ENCODE results near the gene ANAPC1. TPM values are rescaled to one million over a fixed set of nuclear protein-coding genes. Genes with fewer than 3 reads are reported as not detected.
"Not testable (repeated sequence)": the region's sequence is repeated elsewhere in the genome, so short reads cannot be mapped to it uniquely, and the experiment has no call there.

ANAPC1 gene
- polyA plus RNA-seq, 1 donor, result 22.8 TPM

DNA sequence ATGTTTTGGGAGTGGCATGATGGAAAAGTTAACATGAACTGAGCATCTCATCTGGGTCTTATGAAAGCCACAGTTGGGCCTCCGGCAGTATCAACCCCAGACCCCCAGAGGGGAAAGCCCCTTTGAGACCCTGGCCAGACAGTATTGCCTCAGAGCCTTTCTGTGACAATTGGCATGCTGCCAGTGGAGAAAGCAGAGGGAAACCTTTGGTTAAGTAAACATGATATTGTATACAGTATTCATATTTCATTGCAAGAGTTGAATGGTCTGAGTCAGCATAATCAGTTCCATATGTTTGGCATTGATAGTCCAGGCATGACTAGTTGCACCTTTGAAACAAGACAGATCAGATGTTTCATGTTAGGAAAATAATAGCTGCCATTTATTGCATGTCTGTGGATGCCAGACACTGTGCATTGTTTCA lies 34.4 kb upstream of the ANAPC1 start:
- WGBS (ENCODE audit: insufficient coverage, low lambda C conversion rate), result no CpG with 5 or more reads among the region's 1 CpG
- H3K36me3 ChIP-seq (ENCODE audit: control insufficient read depth, insufficient read depth, low read length), result peaks cover 5% of the 10 kb centered on the region
- no peak for DNase-seq

DNA sequence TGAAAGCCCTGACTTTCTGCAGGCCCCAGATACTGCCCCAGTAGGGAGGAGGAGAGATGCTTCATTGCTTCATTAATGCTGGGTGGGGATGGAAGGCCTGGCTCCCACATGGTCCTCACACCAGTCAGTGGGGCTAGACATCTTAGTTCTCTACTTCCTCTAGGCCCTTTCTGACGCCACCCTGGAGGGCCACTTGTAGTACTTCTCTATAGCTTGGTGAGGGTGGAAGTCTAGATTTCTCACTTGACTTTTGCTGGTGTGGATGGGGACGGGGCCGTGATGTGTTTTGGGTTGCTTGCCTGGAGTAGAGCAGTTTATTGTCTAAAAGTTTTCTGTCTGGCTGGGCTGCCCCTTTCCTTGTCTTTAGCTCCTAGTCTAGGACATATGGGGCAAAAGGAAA lies 33.1 kb upstream of the ANAPC1 start:
- no peaks in the 10 kb centered on the region for H3K27me3 ChIP-seq (ENCODE audit: control insufficient read depth, insufficient read depth, low read length)
- H3K4me3 ChIP-seq (ENCODE audit: low read length), result no peak overlapping the region
- no peak for DNase-seq
- H3K36me3 ChIP-seq (ENCODE audit: control insufficient read depth, insufficient read depth, low read length), result peaks cover 5% of the 10 kb centered on the region
- no peaks in the 10 kb centered on the region for H3K9me3 ChIP-seq (ENCODE audit: control insufficient read depth, low read depth, low read length)
- no CpG with 5 or more reads among the region's 3 CpGs for WGBS (ENCODE audit: insufficient coverage, low lambda C conversion rate)
- peaks cover 21% of the 10 kb centered on the region for H3K4me1 ChIP-seq (ENCODE audit: control insufficient read depth, insufficient read depth, low read length)
- H3K27ac ChIP-seq (ENCODE audit: low read length), result no peak overlapping the region

More for the DNA sequence above, 34.4 kb upstream of the ANAPC1 start:
- H3K9me3 ChIP-seq (ENCODE audit: control insufficient read depth, low read depth, low read length), result no peaks in the 10 kb centered on the region
- no peak overlapping the region for H3K4me3 ChIP-seq (ENCODE audit: low read length)
- no peaks in the 10 kb centered on the region for H3K27me3 ChIP-seq (ENCODE audit: control insufficient read depth, insufficient read depth, low read length)
- no peak overlapping the region for H3K27ac ChIP-seq (ENCODE audit: low read length)
- peaks cover 21% of the 10 kb centered on the region for H3K4me1 ChIP-seq (ENCODE audit: control insufficient read depth, insufficient read depth, low read length)

DNA sequence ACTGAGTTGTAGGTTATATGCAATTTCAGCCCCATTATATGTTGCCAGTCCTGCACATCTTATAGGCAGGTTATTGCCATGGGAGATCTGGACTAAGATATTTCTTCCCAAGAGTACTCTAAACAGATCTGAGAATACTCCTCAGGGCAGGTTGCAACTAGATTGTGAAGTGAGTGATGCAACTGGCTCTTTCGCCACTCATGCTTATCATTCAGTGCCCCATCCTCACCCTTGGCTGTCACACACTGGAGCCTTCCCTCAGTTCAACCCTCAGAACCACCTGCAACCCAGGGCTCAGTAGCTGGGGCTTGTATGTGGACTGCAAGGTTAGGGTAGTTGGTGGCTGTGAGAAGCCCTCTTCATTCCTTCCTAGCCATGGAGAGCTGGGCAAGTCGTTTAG lies 28.6 kb upstream of the ANAPC1 start:
- no peaks in the 10 kb centered on the region for H3K27me3 ChIP-seq (ENCODE audit: control insufficient read depth, insufficient read depth, low read length)
- H3K4me3 ChIP-seq (ENCODE audit: low read length), result no peak overlapping the region
- no peak overlapping the region for H3K27ac ChIP-seq (ENCODE audit: low read length)
- H3K36me3 ChIP-seq (ENCODE audit: control insufficient read depth, insufficient read depth, low read length), result peaks cover 5% of the 10 kb centered on the region
- DNase-seq, result peak; percentile 39 to 45
- WGBS (ENCODE audit: insufficient coverage, low lambda C conversion rate), result no CpG with 5 or more reads among the region's 2 CpGs
- H3K9me3 ChIP-seq (ENCODE audit: control insufficient read depth, low read depth, low read length), result no peaks in the 10 kb centered on the region
- H3K4me1 ChIP-seq (ENCODE audit: control insufficient read depth, insufficient read depth, low read length), result peaks cover 9% of the 10 kb centered on the region

DNA sequence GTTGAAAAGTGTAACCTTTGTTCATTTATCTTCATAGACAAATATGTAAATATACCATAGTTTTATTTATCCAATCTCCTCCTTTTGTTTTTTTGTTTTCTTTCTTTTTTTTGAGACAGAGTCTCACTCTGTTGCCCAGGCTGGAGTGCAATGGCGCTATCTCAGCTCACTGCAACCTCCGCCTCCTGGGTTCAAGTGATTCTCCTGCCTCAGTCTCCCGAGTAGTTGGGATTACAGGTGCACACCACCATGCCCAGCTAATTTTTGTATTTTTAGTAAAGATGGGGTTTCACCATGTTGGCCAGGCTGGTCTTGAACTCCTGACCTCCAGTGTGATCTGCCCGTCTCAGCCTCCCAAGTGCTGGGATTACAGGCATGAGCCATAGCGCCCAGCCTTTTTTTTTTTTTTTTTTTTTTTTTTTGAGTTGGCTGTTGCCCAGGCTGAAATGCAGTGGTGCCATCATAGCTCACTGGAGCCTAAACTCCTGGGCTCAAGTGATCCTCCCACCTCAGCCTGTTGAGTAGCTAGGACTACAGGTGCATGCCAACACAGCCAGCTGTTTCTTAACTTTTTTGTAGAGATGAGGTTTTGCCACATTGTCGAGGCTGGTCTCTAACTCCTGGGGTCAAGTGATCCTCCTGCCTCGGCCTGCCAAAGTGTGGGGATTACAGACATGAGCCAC lies 27.4 kb upstream of the ANAPC1 start:
- not testable (repeated sequence) for DNase-seq; H3K9me3 ChIP-seq (ENCODE audit: control insufficient read depth, low read depth, low read length); H3K4me3 ChIP-seq (ENCODE audit: low read length); H3K27me3 ChIP-seq (ENCODE audit: control insufficient read depth, insufficient read depth, low read length); H3K27ac ChIP-seq (ENCODE audit: low read length); H3K36me3 ChIP-seq (ENCODE audit: control insufficient read depth, insufficient read depth, low read length)
- peaks cover 12% of the 10 kb centered on the region for H3K4me1 ChIP-seq (ENCODE audit: control insufficient read depth, insufficient read depth, low read length)
- no CpG with 5 or more reads among the region's 7 CpGs for WGBS (ENCODE audit: insufficient coverage, low lambda C conversion rate)

DNA sequence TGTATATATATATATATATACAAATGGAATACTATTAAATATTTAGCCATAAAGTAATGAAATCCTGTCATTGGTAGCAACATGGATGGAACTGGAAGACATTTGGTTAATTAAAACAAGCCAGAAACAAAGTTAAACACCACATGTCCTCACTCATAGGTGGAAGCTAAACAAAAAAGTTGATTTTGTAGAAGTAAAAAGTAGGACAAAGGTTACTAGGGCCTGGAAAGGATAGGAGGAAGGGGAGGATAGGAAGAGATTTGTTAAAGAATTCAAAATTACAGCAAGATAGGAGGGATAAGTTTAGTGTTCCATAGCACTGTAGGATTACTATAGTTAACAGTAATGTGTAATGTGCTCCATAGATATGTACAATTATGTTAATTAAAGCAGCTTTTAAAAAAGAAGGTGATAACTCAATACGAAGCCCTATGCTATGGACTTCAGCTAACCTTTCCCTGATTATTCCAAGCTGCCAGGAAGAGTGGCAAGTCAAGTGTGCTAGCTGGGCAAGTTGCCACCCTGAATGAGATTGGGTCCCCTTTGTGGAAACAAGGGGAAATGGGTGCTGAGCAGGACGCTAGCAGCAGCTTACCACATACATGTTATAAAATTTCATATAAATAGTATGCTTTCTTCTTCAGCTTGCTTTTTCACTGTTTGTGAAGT lies 26.8 kb upstream of the ANAPC1 start:
- Histone ChIP-seq H3K27me3 (ENCODE audit: control insufficient read depth, insufficient read depth, low read length) (no peaks in the 10 kb centered on the region), H3K27ac (ENCODE audit: low read length) (no peak overlapping the region), H3K36me3 (ENCODE audit: control insufficient read depth, insufficient read depth, low read length) (no peaks in the 10 kb centered on the region), H3K4me3 (ENCODE audit: low read length) (no peak overlapping the region), H3K9me3 (ENCODE audit: control insufficient read depth, low read depth, low read length) (no peaks in the 10 kb centered on the region), H3K4me1 (ENCODE audit: control insufficient read depth, insufficient read depth, low read length) (peaks cover 12% of the 10 kb centered on the region)
- no peak for DNase-seq
- WGBS (ENCODE audit: insufficient coverage, low lambda C conversion rate), result 100% methylated on average over 1 of the region's 2 CpGs

DNA sequence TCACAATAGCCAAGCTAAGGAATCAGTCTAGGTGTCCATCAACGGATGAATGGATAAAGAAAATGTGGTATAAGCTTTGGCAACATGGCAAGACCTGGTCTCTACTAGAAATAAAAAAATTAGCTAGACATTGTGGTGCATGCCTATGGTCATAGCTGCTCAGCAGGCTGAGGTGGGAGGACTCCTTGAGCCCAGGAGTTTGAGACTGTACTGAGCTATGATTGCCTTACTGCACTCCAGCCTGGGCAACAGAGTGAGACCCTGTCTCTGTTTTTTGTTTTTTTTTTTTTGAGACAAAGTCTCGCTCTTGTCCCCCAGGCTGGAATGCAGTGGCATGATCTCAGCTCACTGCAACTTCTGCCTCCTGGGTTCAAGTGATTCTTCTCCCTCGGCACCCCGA lies 26.0 kb upstream of the ANAPC1 start:
- not testable (repeated sequence) for H3K9me3 ChIP-seq (ENCODE audit: control insufficient read depth, low read depth, low read length); H3K27ac ChIP-seq (ENCODE audit: low read length); H3K27me3 ChIP-seq (ENCODE audit: control insufficient read depth, insufficient read depth, low read length); DNase-seq; H3K4me3 ChIP-seq (ENCODE audit: low read length); H3K36me3 ChIP-seq (ENCODE audit: control insufficient read depth, insufficient read depth, low read length)
- H3K4me1 ChIP-seq (ENCODE audit: control insufficient read depth, insufficient read depth, low read length), result peaks cover 12% of the 10 kb centered on the region
- no CpG with 5 or more reads among the region's 4 CpGs for whole genome bisulfite sequencing (ENCODE audit: insufficient coverage, low lambda C conversion rate)

DNA sequence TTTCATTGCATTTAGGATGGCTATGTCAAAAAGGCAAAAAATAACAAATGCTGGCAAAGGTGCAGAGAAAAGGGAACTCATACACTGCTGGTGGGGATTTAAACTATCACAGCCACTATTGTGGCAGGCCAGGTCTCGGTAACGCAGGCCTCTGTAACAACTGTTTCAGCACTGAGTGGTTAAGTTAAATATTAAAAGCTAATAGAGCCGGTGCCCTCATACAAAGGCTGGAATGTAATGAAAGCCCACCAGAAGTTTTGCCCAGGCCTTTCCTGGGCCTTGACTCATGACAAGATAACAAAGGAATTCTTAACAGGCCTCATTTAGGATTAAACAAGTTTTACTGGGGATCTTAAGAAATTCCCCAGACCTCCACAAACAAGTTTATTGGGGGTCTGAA lies 25.1 kb upstream of the ANAPC1 start:
- Histone ChIP-seq H3K4me3 (ENCODE audit: low read length) (no peak overlapping the region), H3K27ac (ENCODE audit: low read length) (no peak overlapping the region)

DNA sequence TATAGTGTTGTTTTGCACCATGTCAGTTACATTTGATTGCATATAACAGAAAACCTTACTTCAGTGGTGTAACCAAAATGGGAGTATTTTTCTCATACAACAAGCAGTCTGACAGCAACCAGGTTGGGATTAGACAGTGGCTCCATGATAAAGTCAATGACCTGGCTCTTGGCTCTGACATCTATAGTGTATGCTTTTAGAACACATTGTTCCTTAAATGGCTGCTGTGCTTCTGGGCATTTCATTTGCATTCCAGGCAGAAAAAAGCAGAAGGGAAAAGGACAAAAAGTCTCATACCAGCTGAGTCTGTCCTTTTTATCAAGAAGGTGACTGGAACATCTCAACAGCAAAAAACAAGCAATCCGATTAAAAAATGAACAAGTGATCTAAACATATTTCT lies 24.6 kb upstream of the ANAPC1 start:
- no peaks in the 10 kb centered on the region for H3K27me3 ChIP-seq (ENCODE audit: control insufficient read depth, insufficient read depth, low read length)
- no peaks in the 10 kb centered on the region for H3K36me3 ChIP-seq (ENCODE audit: control insufficient read depth, insufficient read depth, low read length)
- H3K4me1 ChIP-seq (ENCODE audit: control insufficient read depth, insufficient read depth, low read length), result peaks cover 12% of the 10 kb centered on the region
- no peak overlapping the region for H3K4me3 ChIP-seq (ENCODE audit: low read length)
- 60% methylated on average over 1 of the region's 1 CpG for WGBS (ENCODE audit: insufficient coverage, low lambda C conversion rate)
- no peaks in the 10 kb centered on the region for H3K9me3 ChIP-seq (ENCODE audit: control insufficient read depth, low read depth, low read length)
- no peak overlapping the region for H3K27ac ChIP-seq (ENCODE audit: low read length)
- DNase-seq, result no peak

More for the DNA sequence above, 25.1 kb upstream of the ANAPC1 start:
- Histone ChIP-seq H3K27me3 (ENCODE audit: control insufficient read depth, insufficient read depth, low read length) (no peaks in the 10 kb centered on the region), H3K4me1 (ENCODE audit: control insufficient read depth, insufficient read depth, low read length) (peaks cover 12% of the 10 kb centered on the region), H3K9me3 (ENCODE audit: control insufficient read depth, low read depth, low read length) (no peaks in the 10 kb centered on the region), H3K36me3 (ENCODE audit: control insufficient read depth, insufficient read depth, low read length) (no peaks in the 10 kb centered on the region)
- WGBS (ENCODE audit: insufficient coverage, low lambda C conversion rate), result no CpG with 5 or more reads among the region's 3 CpGs
- DNase-seq, result no peak

DNA sequence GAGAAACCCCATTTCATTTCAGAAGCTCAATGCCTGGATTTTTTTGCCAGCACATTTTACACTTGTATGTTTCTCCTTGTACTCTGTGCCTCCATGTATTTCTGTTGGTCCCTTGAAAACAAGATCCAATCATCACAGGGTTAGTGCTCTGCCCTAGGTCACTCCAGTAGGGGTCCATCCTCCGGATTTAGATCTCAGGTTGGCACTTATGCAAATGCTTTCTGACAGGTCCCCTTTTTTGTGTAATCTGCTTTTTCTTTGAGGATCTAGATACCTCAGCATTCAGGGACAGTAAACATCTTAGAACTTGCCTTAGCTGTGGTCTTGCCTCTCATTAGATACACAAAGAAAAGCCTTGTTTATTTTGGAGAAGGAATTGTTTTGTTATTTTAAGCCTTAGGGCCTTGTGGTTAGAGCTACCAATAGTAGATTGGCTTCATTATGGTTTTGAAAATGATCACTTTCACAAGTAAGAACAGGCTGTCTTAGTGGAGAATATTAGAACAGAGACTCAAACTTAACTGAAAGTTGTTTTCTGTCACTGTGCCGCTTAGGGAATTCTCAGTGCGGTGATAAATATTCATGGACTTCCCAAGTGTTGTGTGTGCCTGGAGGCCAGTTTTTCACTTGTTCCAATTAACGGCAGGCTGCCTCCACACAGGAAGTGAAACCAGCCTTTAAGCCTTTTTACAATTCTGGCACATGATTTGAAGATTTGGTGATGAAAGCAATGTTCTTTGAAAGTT lies 22.2 kb upstream of the ANAPC1 start:
- peaks cover 12% of the 10 kb centered on the region for H3K4me1 ChIP-seq (ENCODE audit: control insufficient read depth, insufficient read depth, low read length)
- H3K36me3 ChIP-seq (ENCODE audit: control insufficient read depth, insufficient read depth, low read length), result no peaks in the 10 kb centered on the region
- peak in 1 of 2 donors; percentile 58 for DNase-seq
- no peak overlapping the region for H3K27ac ChIP-seq (ENCODE audit: low read length)
- WGBS (ENCODE audit: insufficient coverage, low lambda C conversion rate), result no CpG with 5 or more reads among the region's 4 CpGs
- no peaks in the 10 kb centered on the region for H3K27me3 ChIP-seq (ENCODE audit: control insufficient read depth, insufficient read depth, low read length)
- no peaks in the 10 kb centered on the region for H3K9me3 ChIP-seq (ENCODE audit: control insufficient read depth, low read depth, low read length)
- no peak overlapping the region for H3K4me3 ChIP-seq (ENCODE audit: low read length)

DNA sequence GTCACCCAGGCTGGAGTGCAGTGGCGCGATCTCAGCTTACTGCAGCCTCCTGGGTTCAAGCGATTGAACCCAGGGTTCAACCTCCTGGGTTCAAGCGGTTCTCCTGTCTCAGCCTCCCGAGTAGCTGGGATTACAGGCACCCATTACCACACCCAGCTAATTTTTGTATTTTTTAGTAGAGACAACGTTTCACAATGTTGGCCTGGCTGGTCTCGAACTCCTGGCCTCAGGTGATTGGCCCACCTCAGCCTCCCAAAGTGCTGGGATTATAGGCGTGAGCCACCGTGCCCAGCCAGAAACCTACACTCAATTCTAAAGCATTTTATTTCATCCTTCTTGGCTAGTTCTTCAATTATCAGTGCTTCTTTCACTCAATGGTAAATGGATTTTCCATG lies 21.5 kb upstream of the ANAPC1 start:
- H3K27ac ChIP-seq (ENCODE audit: low read length); H3K4me3 ChIP-seq (ENCODE audit: low read length); H3K9me3 ChIP-seq (ENCODE audit: control insufficient read depth, low read depth, low read length); DNase-seq; H3K27me3 ChIP-seq (ENCODE audit: control insufficient read depth, insufficient read depth, low read length); H3K36me3 ChIP-seq (ENCODE audit: control insufficient read depth, insufficient read depth, low read length): not testable (repeated sequence)
- H3K4me1 ChIP-seq (ENCODE audit: control insufficient read depth, insufficient read depth, low read length), result peaks cover 15% of the 10 kb centered on the region
- WGBS (ENCODE audit: insufficient coverage, low lambda C conversion rate), result no CpG with 5 or more reads among the region's 9 CpGs

All from large intestine (tissue), 3 donors.